ENCODE results near the gene NACC2. TPM values are rescaled to one million over a fixed set of nuclear protein-coding genes. Genes with fewer than 3 reads are reported as not detected.
A peak's percentile ranks its signal among the peaks of the same experiment; 100 is the strongest.

NACC2 gene
- total and polyA plus RNA-seq, 9 of the 15 experiments (the other 6 are each of a cell fraction or from before 2014, with no cell fraction given), result 0.70 to 25.1 (median 5.6) TPM

DNA sequence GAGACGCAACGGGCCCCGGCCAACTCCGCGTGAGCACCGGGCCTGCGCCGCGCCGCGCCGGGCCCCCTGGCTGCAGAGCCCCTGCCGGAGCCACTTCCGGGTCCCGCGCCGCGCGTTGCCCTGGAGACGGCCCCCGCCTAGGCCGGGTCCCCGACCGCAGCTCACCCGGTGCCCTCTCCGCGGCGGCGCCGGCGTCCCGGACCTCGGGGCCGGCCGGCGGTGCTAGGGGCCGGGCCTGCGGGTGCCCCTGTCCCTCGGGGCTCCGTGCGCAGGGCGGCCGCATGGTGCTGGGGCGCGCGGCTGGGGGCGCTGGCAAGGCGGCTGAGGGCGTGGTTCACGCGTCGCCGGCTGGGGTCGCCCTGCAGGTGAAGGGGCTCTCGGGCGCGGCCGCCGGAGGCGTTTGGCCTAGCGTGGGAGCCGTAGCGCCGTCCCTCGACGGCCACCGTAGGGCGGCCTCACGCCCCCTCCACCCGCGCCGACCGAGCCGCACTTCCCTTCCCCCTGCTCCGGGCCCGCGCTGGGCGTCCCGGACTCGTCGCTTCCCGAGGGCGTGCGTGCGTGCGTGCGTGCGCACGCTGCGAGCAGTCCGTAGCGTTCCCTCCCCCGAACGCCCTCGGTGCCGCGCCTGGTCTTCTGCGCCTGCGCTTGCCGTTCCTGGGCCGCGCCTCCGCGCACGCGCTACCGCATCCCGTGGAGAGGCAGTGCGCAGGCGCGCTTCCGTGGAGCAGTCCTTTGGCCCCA, 23.4 kb upstream of the NACC2 start, which contains the start of gene TMEM250 (continued):
- TF ChIP-seq, protein P1, sequence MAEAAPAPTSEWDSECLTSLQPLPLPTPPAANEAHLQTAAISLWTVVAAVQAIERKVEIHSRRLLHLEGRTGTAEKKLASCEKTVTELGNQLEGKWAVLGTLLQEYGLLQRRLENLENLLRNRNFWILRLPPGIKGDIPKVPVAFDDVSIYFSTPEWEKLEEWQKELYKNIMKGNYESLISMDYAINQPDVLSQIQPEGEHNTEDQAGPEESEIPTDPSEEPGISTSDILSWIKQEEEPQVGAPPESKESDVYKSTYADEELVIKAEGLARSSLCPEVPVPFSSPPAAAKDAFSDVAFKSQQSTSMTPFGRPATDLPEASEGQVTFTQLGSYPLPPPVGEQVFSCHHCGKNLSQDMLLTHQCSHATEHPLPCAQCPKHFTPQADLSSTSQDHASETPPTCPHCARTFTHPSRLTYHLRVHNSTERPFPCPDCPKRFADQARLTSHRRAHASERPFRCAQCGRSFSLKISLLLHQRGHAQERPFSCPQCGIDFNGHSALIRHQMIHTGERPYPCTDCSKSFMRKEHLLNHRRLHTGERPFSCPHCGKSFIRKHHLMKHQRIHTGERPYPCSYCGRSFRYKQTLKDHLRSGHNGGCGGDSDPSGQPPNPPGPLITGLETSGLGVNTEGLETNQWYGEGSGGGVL (CRISPR knock-in tag; IDR thresholded peaks at IDR 0.05), result no peak
- TF ChIP-seq, protein P2, sequence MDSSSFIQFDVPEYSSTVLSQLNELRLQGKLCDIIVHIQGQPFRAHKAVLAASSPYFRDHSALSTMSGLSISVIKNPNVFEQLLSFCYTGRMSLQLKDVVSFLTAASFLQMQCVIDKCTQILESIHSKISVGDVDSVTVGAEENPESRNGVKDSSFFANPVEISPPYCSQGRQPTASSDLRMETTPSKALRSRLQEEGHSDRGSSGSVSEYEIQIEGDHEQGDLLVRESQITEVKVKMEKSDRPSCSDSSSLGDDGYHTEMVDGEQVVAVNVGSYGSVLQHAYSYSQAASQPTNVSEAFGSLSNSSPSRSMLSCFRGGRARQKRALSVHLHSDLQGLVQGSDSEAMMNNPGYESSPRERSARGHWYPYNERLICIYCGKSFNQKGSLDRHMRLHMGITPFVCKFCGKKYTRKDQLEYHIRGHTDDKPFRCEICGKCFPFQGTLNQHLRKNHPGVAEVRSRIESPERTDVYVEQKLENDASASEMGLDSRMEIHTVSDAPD (CRISPR knock-in tag; IDR thresholded peaks at IDR 0.05), result no peak
- TF ChIP-seq POLR2AphosphoS5 (IDR thresholded peaks at IDR 0.05; ENCODE audit: control insufficient read depth, insufficient read depth, low read depth, low read length), result peak; percentile 47
- TF ChIP-seq KLF1 (tag; IDR thresholded peaks at IDR 0.05), result peak; percentile 72; the same call in 1 of the 2 replicates
- TF ChIP-seq, protein P3, sequence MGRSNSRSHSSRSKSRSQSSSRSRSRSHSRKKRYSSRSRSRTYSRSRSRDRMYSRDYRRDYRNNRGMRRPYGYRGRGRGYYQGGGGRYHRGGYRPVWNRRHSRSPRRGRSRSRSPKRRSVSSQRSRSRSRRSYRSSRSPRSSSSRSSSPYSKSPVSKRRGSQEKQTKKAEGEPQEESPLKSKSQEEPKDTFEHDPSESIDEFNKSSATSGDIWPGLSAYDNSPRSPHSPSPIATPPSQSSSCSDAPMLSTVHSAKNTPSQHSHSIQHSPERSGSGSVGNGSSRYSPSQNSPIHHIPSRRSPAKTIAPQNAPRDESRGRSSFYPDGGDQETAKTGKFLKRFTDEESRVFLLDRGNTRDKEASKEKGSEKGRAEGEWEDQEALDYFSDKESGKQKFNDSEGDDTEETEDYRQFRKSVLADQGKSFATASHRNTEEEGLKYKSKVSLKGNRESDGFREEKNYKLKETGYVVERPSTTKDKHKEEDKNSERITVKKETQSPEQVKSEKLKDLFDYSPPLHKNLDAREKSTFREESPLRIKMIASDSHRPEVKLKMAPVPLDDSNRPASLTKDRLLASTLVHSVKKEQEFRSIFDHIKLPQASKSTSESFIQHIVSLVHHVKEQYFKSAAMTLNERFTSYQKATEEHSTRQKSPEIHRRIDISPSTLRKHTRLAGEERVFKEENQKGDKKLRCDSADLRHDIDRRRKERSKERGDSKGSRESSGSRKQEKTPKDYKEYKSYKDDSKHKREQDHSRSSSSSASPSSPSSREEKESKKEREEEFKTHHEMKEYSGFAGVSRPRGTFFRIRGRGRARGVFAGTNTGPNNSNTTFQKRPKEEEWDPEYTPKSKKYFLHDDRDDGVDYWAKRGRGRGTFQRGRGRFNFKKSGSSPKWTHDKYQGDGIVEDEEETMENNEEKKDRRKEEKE (IDR thresholded peaks at IDR 0.05; ENCODE audit: borderline replicate concordance in 1 of 2, control insufficient read depth in 1 of 2, low read depth in 2 of 2, low read length in 1 of 2), result no peak
- TF ChIP-seq FOXK1 (CRISPR knock-in tag; IDR thresholded peaks at IDR 0.05; ENCODE audit: borderline replicate concordance), result no peak
- TF ChIP-seq ZFX (CRISPR knock-in tag; IDR thresholded peaks at IDR 0.05), result peak; percentile 91
- 0 out of 2 replicates have a peak, but pooled peaks have one; percentile 21 for TF ChIP-seq MED1 (CRISPR knock-in tag; IDR thresholded peaks at IDR 0.05; ENCODE audit: borderline replicate concordance)
- TF ChIP-seq ZZZ3 (IDR thresholded peaks at IDR 0.05), result no peak
- TF ChIP-seq ZNF785 (CRISPR knock-in tag; IDR thresholded peaks at IDR 0.05), result no peak
- TF ChIP-seq DACH1 (IDR thresholded peaks at IDR 0.05; ENCODE audit: partially characterized antibody), result no peak
- TF ChIP-seq, protein P4, sequence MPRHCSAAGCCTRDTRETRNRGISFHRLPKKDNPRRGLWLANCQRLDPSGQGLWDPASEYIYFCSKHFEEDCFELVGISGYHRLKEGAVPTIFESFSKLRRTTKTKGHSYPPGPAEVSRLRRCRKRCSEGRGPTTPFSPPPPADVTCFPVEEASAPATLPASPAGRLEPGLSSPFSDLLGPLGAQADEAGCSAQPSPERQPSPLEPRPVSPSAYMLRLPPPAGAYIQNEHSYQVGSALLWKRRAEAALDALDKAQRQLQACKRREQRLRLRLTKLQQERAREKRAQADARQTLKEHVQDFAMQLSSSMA (CRISPR knock-in tag; IDR thresholded peaks at IDR 0.05), result 0 out of 2 replicates have a peak, but pooled peaks have one; percentile 41
- TF ChIP-seq ZNF316 (IDR thresholded peaks at IDR 0.05), result no peak
- no peak for TF ChIP-seq CC2D1A (IDR thresholded peaks at IDR 0.05)
- TF ChIP-seq, protein P5, sequence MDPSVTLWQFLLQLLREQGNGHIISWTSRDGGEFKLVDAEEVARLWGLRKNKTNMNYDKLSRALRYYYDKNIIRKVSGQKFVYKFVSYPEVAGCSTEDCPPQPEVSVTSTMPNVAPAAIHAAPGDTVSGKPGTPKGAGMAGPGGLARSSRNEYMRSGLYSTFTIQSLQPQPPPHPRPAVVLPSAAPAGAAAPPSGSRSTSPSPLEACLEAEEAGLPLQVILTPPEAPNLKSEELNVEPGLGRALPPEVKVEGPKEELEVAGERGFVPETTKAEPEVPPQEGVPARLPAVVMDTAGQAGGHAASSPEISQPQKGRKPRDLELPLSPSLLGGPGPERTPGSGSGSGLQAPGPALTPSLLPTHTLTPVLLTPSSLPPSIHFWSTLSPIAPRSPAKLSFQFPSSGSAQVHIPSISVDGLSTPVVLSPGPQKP (CRISPR knock-in tag; IDR thresholded peaks at IDR 0.05), result no peak
- TF ChIP-seq, protein P6, sequence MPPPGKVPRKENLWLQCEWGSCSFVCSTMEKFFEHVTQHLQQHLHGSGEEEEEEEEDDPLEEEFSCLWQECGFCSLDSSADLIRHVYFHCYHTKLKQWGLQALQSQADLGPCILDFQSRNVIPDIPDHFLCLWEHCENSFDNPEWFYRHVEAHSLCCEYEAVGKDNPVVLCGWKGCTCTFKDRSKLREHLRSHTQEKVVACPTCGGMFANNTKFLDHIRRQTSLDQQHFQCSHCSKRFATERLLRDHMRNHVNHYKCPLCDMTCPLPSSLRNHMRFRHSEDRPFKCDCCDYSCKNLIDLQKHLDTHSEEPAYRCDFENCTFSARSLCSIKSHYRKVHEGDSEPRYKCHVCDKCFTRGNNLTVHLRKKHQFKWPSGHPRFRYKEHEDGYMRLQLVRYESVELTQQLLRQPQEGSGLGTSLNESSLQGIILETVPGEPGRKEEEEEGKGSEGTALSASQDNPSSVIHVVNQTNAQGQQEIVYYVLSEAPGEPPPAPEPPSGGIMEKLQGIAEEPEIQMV (tag; conservative IDR thresholded peaks at IDR 0.05; ENCODE audit: low read depth), result no peak

Measured in K562 (cell line).